Inferior parietal cortex (tissue), 1 donor: ENCODE measurements around the gene NKD1.

ENCODE experiments used
- DNase-seq: peaks from one replicate; pipeline ENCODE4 v3.0.0-alpha.2; 2016; ENCODE audit errors: extremely low spot score

The NKD1 gene

GRCh38 chr16:50613281-50613963, 65.2 kb downstream of the NKD1 start:
- no peak for DNase-seq

GRCh38 chr16:50613964-50614474, 65.8 kb downstream of the NKD1 start:
- no peak for DNase-seq

- no peak for DNase-seq
Measured at GRCh38 chr16:50614955-50615724, 66.9 kb downstream of the NKD1 start.

- no peak for DNase-seq
Measured at GRCh38 chr16:50615891-50616290, 67.7 kb downstream of the NKD1 start.

- DNase-seq, result no peak
Measured at GRCh38 chr16:50616386-50616785, 68.2 kb downstream of the NKD1 start.

GRCh38 chr16:50616883-50617645, 68.9 kb downstream of the NKD1 start:
- no peak for DNase-seq

- no peak for DNase-seq
Measured at GRCh38 chr16:50617646-50618184, 69.5 kb downstream of the NKD1 start.

GRCh38 chr16:50618238-50618918, 70.2 kb downstream of the NKD1 start:
- no peak for DNase-seq

GRCh38 chr16:50619702-50620491, 71.7 kb downstream of the NKD1 start:
- DNase-seq, result no peak

- DNase-seq, result no peak
Measured at GRCh38 chr16:50620646-50621451, 72.7 kb downstream of the NKD1 start.

GRCh38 chr16:50621452-50621792, 73.2 kb downstream of the NKD1 start:
- DNase-seq, result no peak

- no peak for DNase-seq
Measured at GRCh38 chr16:50622029-50622428, 73.8 kb downstream of the NKD1 start.

GRCh38 chr16:50622643-50623369, 74.6 kb downstream of the NKD1 start:
- DNase-seq, result no peak

GRCh38 chr16:50624449-50624970, 76.3 kb downstream of the NKD1 start:
- DNase-seq, result no peak

- DNase-seq, result no peak
Measured at GRCh38 chr16:50625374-50625773, 77.2 kb downstream of the NKD1 start.

GRCh38 chr16:50626868-50627267, 78.7 kb downstream of the NKD1 start:
- no peak for DNase-seq

GRCh38 chr16:50627419-50627818, 79.2 kb downstream of the NKD1 start:
- no peak for DNase-seq

GRCh38 chr16:50628156-50628802, 80.1 kb downstream of the NKD1 start:
- no peak for DNase-seq

- no peak for DNase-seq
Measured at GRCh38 chr16:50629334-50629733, 81.1 kb downstream of the NKD1 start.
